ENCODE data around the gene MRPS6.
A peak's percentile ranks its signal among the peaks of the same experiment; 100 is the strongest.

The MRPS6 gene

GRCh38 chr21:34148419-34148804 is 75.0 kb downstream of the MRPS6 start:
- Histone ChIP-seq H3K9ac (ENCODE audit: low read depth, low read length) (no peak overlapping the region), H3K9me3 (ENCODE audit: control insufficient read depth, insufficient read depth, low read length) (peaks cover 13% of the 10 kb centered on the region), H3K36me3 (ENCODE audit: insufficient read depth, low read length) (peaks cover 6% of the 10 kb centered on the region; the same call in 1 of the 2 replicates), H3K4me1 (ENCODE audit: insufficient read depth, low read length) (no peaks in the 10 kb centered on the region)

GRCh38 chr21:34148826-34149558 is 75.6 kb downstream of the MRPS6 start:
- H3K4me1 ChIP-seq (ENCODE audit: insufficient read depth, low read length) = no peaks in the 10 kb centered on the region
- H3K36me3 ChIP-seq (ENCODE audit: insufficient read depth, low read length) = peaks cover 2% of the 10 kb centered on the region; the same call in 1 of the 2 replicates
- no peak overlapping the region for H3K9ac ChIP-seq (ENCODE audit: low read depth, low read length)
- H3K9me3 ChIP-seq (ENCODE audit: control insufficient read depth, insufficient read depth, low read length) = peaks cover 9% of the 10 kb centered on the region

- no peaks in the 10 kb centered on the region for H3K36me3 ChIP-seq (ENCODE audit: insufficient read depth, low read length)
- no peak overlapping the region for H3K9ac ChIP-seq (ENCODE audit: low read depth, low read length)
- no peaks in the 10 kb centered on the region for H3K4me1 ChIP-seq (ENCODE audit: insufficient read depth, low read length)
- H3K9me3 ChIP-seq (ENCODE audit: control insufficient read depth, insufficient read depth, low read length) = peaks cover 3% of the 10 kb centered on the region; the same call in 1 of the 2 replicates
These were observed 79.1 kb downstream of the MRPS6 start for GRCh38 chr21:34152500-34152899.

GRCh38 chr21:34154878-34155277 is 81.5 kb downstream of the MRPS6 start:
- no peak overlapping the region for H3K9ac ChIP-seq (ENCODE audit: low read depth, low read length)

GRCh38 chr21:34156957-34157356 is 83.6 kb downstream of the MRPS6 start:
- no peaks in the 10 kb centered on the region for H3K4me1 ChIP-seq (ENCODE audit: insufficient read depth, low read length)
- peaks cover 4% of the 10 kb centered on the region; the same call in 1 of the 2 replicates for H3K9me3 ChIP-seq (ENCODE audit: control insufficient read depth, insufficient read depth, low read length)
- no peaks in the 10 kb centered on the region for H3K36me3 ChIP-seq (ENCODE audit: insufficient read depth, low read length)
- H3K9ac ChIP-seq (ENCODE audit: low read depth, low read length) = no peak overlapping the region

More at GRCh38 chr21:34154878-34155277, 81.5 kb downstream of the MRPS6 start:
- Histone ChIP-seq H3K9me3 (ENCODE audit: control insufficient read depth, insufficient read depth, low read length) (peaks cover 3% of the 10 kb centered on the region; the same call in 1 of the 2 replicates), H3K4me1 (ENCODE audit: insufficient read depth, low read length) (no peaks in the 10 kb centered on the region), H3K36me3 (ENCODE audit: insufficient read depth, low read length) (no peaks in the 10 kb centered on the region)

- Histone ChIP-seq H3K9ac (ENCODE audit: low read depth, low read length) (no peak overlapping the region), H3K4me1 (ENCODE audit: insufficient read depth, low read length) (no peaks in the 10 kb centered on the region), H3K36me3 (ENCODE audit: insufficient read depth, low read length) (no peaks in the 10 kb centered on the region), H3K9me3 (ENCODE audit: control insufficient read depth, insufficient read depth, low read length) (peaks cover 4% of the 10 kb centered on the region; the same call in 1 of the 2 replicates)
These were observed 84.1 kb downstream of the MRPS6 start for GRCh38 chr21:34157521-34157920.

- Histone ChIP-seq H3K36me3 (ENCODE audit: insufficient read depth, low read length) (no peaks in the 10 kb centered on the region), H3K4me1 (ENCODE audit: insufficient read depth, low read length) (no peaks in the 10 kb centered on the region), H3K9ac (ENCODE audit: low read depth, low read length) (no peak overlapping the region), H3K9me3 (ENCODE audit: control insufficient read depth, insufficient read depth, low read length) (peaks cover 4% of the 10 kb centered on the region; the same call in 1 of the 2 replicates)
These were observed 85.8 kb downstream of the MRPS6 start for GRCh38 chr21:34158866-34159835.

- H3K36me3 ChIP-seq (ENCODE audit: insufficient read depth, low read length) = no peaks in the 10 kb centered on the region
- H3K9me3 ChIP-seq (ENCODE audit: control insufficient read depth, insufficient read depth, low read length) = peaks cover 31% of the 10 kb centered on the region
- no peaks in the 10 kb centered on the region for H3K4me1 ChIP-seq (ENCODE audit: insufficient read depth, low read length)
- no peak overlapping the region for H3K9ac ChIP-seq (ENCODE audit: low read depth, low read length)
These were observed 93.1 kb downstream of the MRPS6 start for GRCh38 chr21:34166468-34166867.

- Histone ChIP-seq H3K4me1 (ENCODE audit: insufficient read depth, low read length) (no peaks in the 10 kb centered on the region), H3K9ac (ENCODE audit: low read depth, low read length) (no peak overlapping the region), H3K36me3 (ENCODE audit: insufficient read depth, low read length) (no peaks in the 10 kb centered on the region), H3K9me3 (ENCODE audit: control insufficient read depth, insufficient read depth, low read length) (peaks cover 26% of the 10 kb centered on the region)
These were observed 97.5 kb downstream of the MRPS6 start for GRCh38 chr21:34170886-34171285.

GRCh38 chr21:34174470-34174869 is 101.1 kb downstream of the MRPS6 start:
- H3K9me3 ChIP-seq (ENCODE audit: control insufficient read depth, insufficient read depth, low read length) = peaks cover 6% of the 10 kb centered on the region
- H3K4me1 ChIP-seq (ENCODE audit: insufficient read depth, low read length) = peaks cover 3% of the 10 kb centered on the region; the same call in 1 of the 2 replicates
- no peaks in the 10 kb centered on the region for H3K36me3 ChIP-seq (ENCODE audit: insufficient read depth, low read length)
- no peak overlapping the region for H3K9ac ChIP-seq (ENCODE audit: low read depth, low read length)

GRCh38 chr21:34176448-34176847 is 103.1 kb downstream of the MRPS6 start:
- Histone ChIP-seq H3K36me3 (ENCODE audit: insufficient read depth, low read length) (no peaks in the 10 kb centered on the region), H3K4me1 (ENCODE audit: insufficient read depth, low read length) (peaks cover 20% of the 10 kb centered on the region), H3K9ac (ENCODE audit: low read depth, low read length) (no peak overlapping the region), H3K9me3 (ENCODE audit: control insufficient read depth, insufficient read depth, low read length) (peaks cover 2% of the 10 kb centered on the region; the same call in 1 of the 2 replicates)

- Histone ChIP-seq H3K9me3 (ENCODE audit: control insufficient read depth, insufficient read depth, low read length) (peaks cover 2% of the 10 kb centered on the region; the same call in 1 of the 2 replicates), H3K9ac (ENCODE audit: low read depth, low read length) (no peak overlapping the region), H3K36me3 (ENCODE audit: insufficient read depth, low read length) (no peaks in the 10 kb centered on the region)
These were observed 104.7 kb downstream of the MRPS6 start for GRCh38 chr21:34177919-34178567.

GRCh38 chr21:34179204-34179935 is 106.0 kb downstream of the MRPS6 start:
- peak overlapping the region; percentile 12; the same call in 1 of the 2 replicates for H3K9ac ChIP-seq (ENCODE audit: low read depth, low read length)
- no peaks in the 10 kb centered on the region for H3K36me3 ChIP-seq (ENCODE audit: insufficient read depth, low read length)
- no peaks in the 10 kb centered on the region for H3K9me3 ChIP-seq (ENCODE audit: control insufficient read depth, insufficient read depth, low read length)
- peaks cover 21% of the 10 kb centered on the region for H3K4me1 ChIP-seq (ENCODE audit: insufficient read depth, low read length)

More at GRCh38 chr21:34177919-34178567, 104.7 kb downstream of the MRPS6 start:
- peaks cover 21% of the 10 kb centered on the region for H3K4me1 ChIP-seq (ENCODE audit: insufficient read depth, low read length)

All from ES-I3 (cell line).